AG09319 (cell line): ENCODE results near the gene AGAP1.

Experiments used
- DNase-seq: peaks from one replicate; pipeline ENCODE4 v3.0.0-alpha.2; 2010; ENCODE audit warnings: low read depth; ENCODE audit errors: extremely low read depth
- CTCF ChIP-seq: IDR thresholded peaks from 2 replicates; pipeline ENCODE4 v1.5.1; 2011; ENCODE audit warnings: low read depth, mild to moderate bottlenecking, inconsistent platforms, low read length, moderate library complexity

The AGAP1 gene

DNA sequence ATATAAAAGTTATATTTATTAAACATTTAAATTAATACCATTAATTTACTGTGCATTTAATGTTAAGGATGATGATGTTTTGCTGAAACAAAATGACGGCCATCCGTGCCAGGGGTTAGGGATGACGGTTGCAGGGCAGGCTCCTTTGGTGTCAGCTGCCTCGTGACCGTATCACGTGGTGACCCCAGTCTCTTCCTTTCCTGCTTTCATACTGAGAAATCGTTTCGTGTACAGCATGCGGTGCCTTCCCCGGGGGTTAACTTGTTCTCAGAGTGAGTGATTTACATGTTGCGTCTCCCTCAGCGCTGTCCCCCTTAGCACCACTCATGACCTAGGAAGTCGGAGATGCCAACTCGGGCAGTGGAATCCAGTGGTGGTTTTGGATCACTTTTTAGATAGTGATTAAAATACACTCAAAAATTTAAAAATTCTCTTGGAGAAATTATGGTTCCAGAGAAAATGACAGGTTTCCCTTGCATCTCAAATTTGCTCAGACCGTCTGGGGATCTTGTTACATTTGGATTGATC lies 383.5 kb downstream of the AGAP1 start:
- no peak for TF ChIP-seq CTCF
- no peak for DNase-seq

GRCh38 chr2:235879116-235879515 lies 385.3 kb downstream of the AGAP1 start:
- TF ChIP-seq CTCF = no peak

GRCh38 chr2:235883675-235884074 lies 389.8 kb downstream of the AGAP1 start:
- DNase-seq = no peak
- no peak for TF ChIP-seq CTCF

More at GRCh38 chr2:235879116-235879515, 385.3 kb downstream of the AGAP1 start:
- no peak for DNase-seq

GRCh38 chr2:235889302-235889630 lies 395.4 kb downstream of the AGAP1 start:
- DNase-seq = no peak
- no peak for TF ChIP-seq CTCF

GRCh38 chr2:235893129-235893698 lies 399.4 kb downstream of the AGAP1 start:
- TF ChIP-seq CTCF = no peak

DNA sequence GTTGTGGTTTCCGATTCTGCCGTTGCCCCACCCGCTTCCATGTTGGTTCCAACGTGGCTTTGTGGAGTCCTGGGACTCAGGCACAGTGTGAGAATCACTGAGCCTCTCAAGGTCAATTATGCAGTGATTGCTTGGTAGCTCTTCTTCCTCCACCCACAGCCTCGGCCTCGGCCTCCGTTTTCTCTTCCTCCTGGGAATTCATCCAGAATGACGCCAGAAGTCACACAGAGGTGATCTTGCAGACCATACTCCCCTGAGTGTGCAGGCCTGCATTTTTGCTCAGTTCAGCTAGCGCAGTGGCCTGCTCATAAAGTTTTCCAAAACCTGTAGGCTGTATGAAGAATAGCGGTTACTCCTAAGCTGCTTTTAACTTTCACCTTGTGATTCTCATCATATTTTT lies 401.0 kb downstream of the AGAP1 start:
- TF ChIP-seq CTCF = no peak
- no peak for DNase-seq

More at GRCh38 chr2:235893129-235893698, 399.4 kb downstream of the AGAP1 start:
- DNase-seq = no peak

DNA sequence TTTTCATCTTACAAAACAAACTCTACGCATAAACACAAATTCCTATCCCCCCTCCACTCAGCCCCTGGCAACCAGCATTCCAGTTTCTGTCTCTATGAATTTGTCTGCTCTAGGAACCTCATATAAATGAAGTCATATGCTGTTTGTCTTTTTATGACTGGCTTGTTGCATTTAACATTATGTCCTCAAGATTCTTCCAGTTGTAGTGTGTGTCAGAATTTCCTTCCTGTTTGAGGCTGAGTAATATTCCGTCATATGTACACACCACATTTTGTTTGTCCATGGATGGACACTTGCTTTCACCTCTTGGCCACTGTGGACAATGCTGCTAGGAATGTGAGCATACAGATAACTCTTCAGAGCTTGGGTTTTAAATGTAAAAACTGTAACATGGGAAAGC lies 402.2 kb downstream of the AGAP1 start:
- no peak for DNase-seq
- TF ChIP-seq CTCF = no peak
